NB4 (cell line): ENCODE data around the gene PPA1.

Experiments
- DNase-seq: peaks from one replicate; pipeline ENCODE4 v3.0.0; 2010; ENCODE audit warnings: low read depth
- H3K4me3 ChIP-seq: one replicate; pipeline ENCODE4 v1.5.1; 2011; ENCODE audit warnings: mild to moderate bottlenecking, low read depth, low read length, moderate library complexity
- CTCF ChIP-seq: IDR thresholded peaks from one replicate; pipeline ENCODE4 v1.5.1; 2012; ENCODE audit warnings: low read depth, low read length
- MYC ChIP-seq: IDR thresholded peaks from 2 replicates; pipeline ENCODE4 v1.6.1; 2011; ENCODE audit warnings: low read depth, low read length
- POLR2A ChIP-seq: IDR thresholded peaks from 2 replicates; pipeline ENCODE4 v1.6.1; 2011; ENCODE audit warnings: mild to moderate bottlenecking; ENCODE audit not compliant: insufficient read length; ENCODE audit errors: extremely low read depth
- TF ChIP-seq, protein P1 (sequence below): IDR thresholded peaks from 2 replicates; pipeline ENCODE4 v1.6.1; 2011; ENCODE audit warnings: low read depth, low read length

Gene PPA1

GRCh38 chr10:70169649-70170364 lies 63.4 kb downstream of the PPA1 start:
- H3K4me3 ChIP-seq = peak overlapping the region; percentile 94
- peak; percentile 48 for DNase-seq
- TF ChIP-seq MYC (no peak), CTCF (no peak), POLR2A (no peak)
- TF ChIP-seq, protein P1, sequence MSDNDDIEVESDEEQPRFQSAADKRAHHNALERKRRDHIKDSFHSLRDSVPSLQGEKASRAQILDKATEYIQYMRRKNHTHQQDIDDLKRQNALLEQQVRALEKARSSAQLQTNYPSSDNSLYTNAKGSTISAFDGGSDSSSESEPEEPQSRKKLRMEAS = no peak

DNA sequence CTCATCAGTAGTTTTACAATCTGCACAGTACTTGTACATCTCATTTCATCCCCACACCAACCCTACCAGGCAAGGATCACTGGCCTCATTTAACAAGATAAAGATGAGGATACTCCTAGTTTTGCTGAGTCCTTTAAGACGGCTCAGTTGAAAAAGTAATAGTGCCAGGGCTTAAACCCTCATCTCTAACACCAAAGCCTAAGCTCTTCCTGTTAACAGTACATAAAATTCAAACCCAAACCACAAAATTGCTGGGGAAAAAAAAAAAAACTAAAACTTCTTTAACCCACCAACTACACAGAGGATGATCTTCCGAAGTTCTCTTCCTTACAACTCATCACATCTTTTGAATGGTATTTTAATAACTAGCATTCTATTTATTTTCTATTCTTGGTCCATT lies 64.2 kb downstream of the PPA1 start:
- H3K4me3 ChIP-seq = peak overlapping the region; percentile 94

GRCh38 chr10:70167246-70167645 lies 66.0 kb downstream of the PPA1 start:
- DNase-seq = no peak
- no peak for TF ChIP-seq CTCF
- no peak for TF ChIP-seq MYC
- TF ChIP-seq POLR2A = no peak
- TF ChIP-seq, protein P1 = no peak
- no peak overlapping the region for H3K4me3 ChIP-seq

More for the DNA sequence above, 64.2 kb downstream of the PPA1 start:
- no peak for DNase-seq
- TF ChIP-seq CTCF (no peak), MYC (no peak), POLR2A (no peak)
- TF ChIP-seq, protein P1 = no peak

DNA sequence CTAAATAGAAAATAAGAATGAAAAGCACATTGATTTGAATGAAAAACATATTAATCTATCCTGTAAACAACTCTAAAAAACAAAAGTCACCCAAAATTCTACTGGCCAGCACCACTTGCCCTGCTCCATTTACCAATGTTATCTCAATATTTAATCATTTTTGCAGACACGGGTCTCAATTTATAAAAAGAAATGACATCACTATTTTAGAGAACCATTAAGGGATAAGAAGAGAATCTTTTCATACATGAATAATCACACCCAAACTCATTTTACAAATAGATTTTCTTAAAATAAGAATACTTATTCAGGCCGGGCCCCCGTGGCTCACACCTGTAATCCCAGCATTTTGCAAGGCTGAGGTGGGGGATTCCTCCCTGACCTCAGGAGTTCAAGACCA lies 66.8 kb downstream of the PPA1 start:
- DNase-seq = no peak
- TF ChIP-seq POLR2A (no peak), CTCF (no peak), MYC (no peak)
- TF ChIP-seq, protein P1 = no peak
- H3K4me3 ChIP-seq = no peak overlapping the region

DNA sequence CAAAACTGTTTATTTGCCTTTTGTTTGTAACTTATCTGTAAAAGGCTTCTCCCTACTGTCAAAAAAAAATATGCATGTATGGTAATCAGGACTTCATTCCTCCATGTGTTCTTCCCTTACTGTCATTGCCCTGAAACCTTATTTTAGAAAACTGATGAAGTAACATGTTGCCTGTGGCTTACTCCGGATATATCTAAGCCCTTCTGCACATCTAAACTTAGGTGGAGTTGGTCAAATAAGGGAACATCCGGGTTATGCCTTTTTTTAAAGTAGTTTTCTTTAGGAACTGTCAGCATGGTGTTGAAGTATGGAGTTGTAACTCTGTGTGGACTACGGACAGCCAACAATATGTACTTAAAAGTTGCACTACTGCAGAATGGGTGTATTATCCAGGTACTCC lies 69.1 kb downstream of the PPA1 start:
- peak; percentile 73 for DNase-seq
- no peak overlapping the region for H3K4me3 ChIP-seq
- TF ChIP-seq, protein P1 = peak; percentile 32
- no peak for TF ChIP-seq POLR2A
- no peak for TF ChIP-seq CTCF
- peak; percentile 15; the same call in 1 of the 2 replicates for TF ChIP-seq MYC
